OCI-LY7 (cell line): Measurements from ENCODE around the gene GTSE1. TPM values are rescaled to one million over a fixed set of nuclear protein-coding genes. Genes with fewer than 3 reads are reported as not detected.

Experiments used
- BruUV-seq: library from RNA; stranded (reverse); fragments of 400-500 nt; replicated peaks from 2 replicates; lab custom pipeline; 2021; lab: Mats Ljungman, UMichigan
- CTCF ChIA-PET: fragments of 300-600 bp; sonication (Branson Sonifier 250); formaldehyde crosslinking; loops from one replicate; lab custom pipeline; 2022; ENCODE audit warnings: antibody characterized with exemption; ENCODE audit not compliant: unreplicated experiment; lab: Charles Lee
- POLR2A ChIA-PET: fragments of 300-600 bp; sonication (Branson Sonifier 250); formaldehyde crosslinking; loops from one replicate; lab custom pipeline; 2022; ENCODE audit warnings: antibody characterized with exemption; lab: Charles Lee
- DNase-seq: peaks from one replicate; pipeline ENCODE4 v3.0.0-alpha.2; 2015; ENCODE audit warnings: low spot score
- H2AFZ ChIP-seq: fragments of 200-600 bp; sonication (generic), shearing (Covaris generic); 2 replicates; pipeline ENCODE4 v1.6.1; 2014; ENCODE audit warnings: mild to moderate bottlenecking, antibody characterized with exemption, low read length, moderate library complexity
- H3K27ac ChIP-seq: fragments of 200-600 bp; sonication (generic); 2 replicates; pipeline ENCODE4 v1.5.1; 2014; ENCODE audit warnings: mixed run types, low read depth, mild to moderate bottlenecking, moderate library complexity, low read length, inconsistent platforms; ENCODE audit not compliant: poor library complexity, severe bottlenecking
- H3K36me3 ChIP-seq: fragments of 200-600 bp; sonication (generic); 2 replicates; pipeline ENCODE4 v1.6.1; 2014; ENCODE audit warnings: mild to moderate bottlenecking, antibody characterized with exemption, low read length, moderate library complexity, mixed read lengths; ENCODE audit not compliant: insufficient read depth
- H3K4me1 ChIP-seq: fragments of 200-600 bp; sonication (generic); 2 replicates; pipeline ENCODE4 v1.5.1; 2014; ENCODE audit warnings: mild to moderate bottlenecking, low read length; ENCODE audit not compliant: insufficient read depth, poor library complexity, severe bottlenecking
- H3K4me2 ChIP-seq: fragments of 200-600 bp; sonication (generic); 2 replicates; pipeline ENCODE4 v1.6.1; 2014; ENCODE audit warnings: mild to moderate bottlenecking, low read length
- H3K4me3 ChIP-seq: fragments of 200-600 bp; sonication (generic); 2 replicates; pipeline ENCODE4 v1.5.1; 2014; ENCODE audit warnings: mild to moderate bottlenecking, low read depth, low read length; ENCODE audit not compliant: poor library complexity, severe bottlenecking
- H3K79me2 ChIP-seq: fragments of 200-600 bp; sonication (generic); 2 replicates; pipeline ENCODE4 v1.6.1; 2016; ENCODE audit warnings: low read depth, mild to moderate bottlenecking, low read length, moderate library complexity, mixed read lengths; ENCODE audit not compliant: insufficient read depth
- H3K9me2 ChIP-seq: fragments of 200-600 bp; sonication (generic); 2 replicates; pipeline ENCODE4 v1.6.1; 2016; ENCODE audit warnings: mild to moderate bottlenecking, low read length, mixed read lengths; ENCODE audit not compliant: insufficient read depth
- H3K9me3 ChIP-seq: fragments of 200-600 bp; sonication (generic); 2 replicates; pipeline ENCODE4 v1.6.1; 2014; ENCODE audit warnings: mild to moderate bottlenecking, mixed run types, low read length, mixed read lengths
- H4K20me1 ChIP-seq: fragments of 200-600 bp; sonication (generic); 2 replicates; pipeline ENCODE4 v1.6.1; 2014; ENCODE audit warnings: mild to moderate bottlenecking, antibody characterized with exemption, low read length, moderate library complexity, mixed read lengths; ENCODE audit not compliant: insufficient read depth
- CTCF ChIP-seq: fragments of 200-600 bp; sonication (generic); conservative IDR thresholded peaks from 2 replicates; pipeline ENCODE4 v1.5.1; 2014; ENCODE audit warnings: mild to moderate bottlenecking, antibody characterized with exemption, low read length, moderate library complexity, mixed read lengths
- EZH2phosphoT487 ChIP-seq: fragments of 200-600 bp; sonication (generic); IDR thresholded peaks from 2 replicates; pipeline ENCODE4 v1.6.1; 2018; ENCODE audit warnings: low read depth, borderline replicate concordance, mild to moderate bottlenecking, mixed run types, antibody characterized with exemption, low read length, moderate library complexity, mixed read lengths
- intact Hi-C: fragments of 100-400 bp; cut with micrococcal nuclease; formaldehyde crosslinking; loops from one replicate; pipeline ENCODE4 v1.10.0; 2022; ENCODE audit not compliant: unreplicated experiment
- total RNA-seq, 2 experiments: library from RNA; depleted of rRNA in 1 of 2; stranded (reverse); fragments of >200 nt in 1 of 2; shearing (Covaris generic) in 1 of 2; gene quantifications; 2 replicates each; pipeline ENCODE4 v1.2.3, GENCODE V29; 2014 to 2022

The GTSE1 gene
- total RNA-seq, 2 experiments from 2014 or later: 54.7 to 109 TPM

- Histone ChIP-seq H3K79me2 (no peaks in the 10 kb centered on the region), H3K9me2 (no peaks in the 10 kb centered on the region), H3K4me3 (no peak overlapping the region), H2AFZ (no peak overlapping the region), H3K4me2 (no peak overlapping the region), H3K9me3 (no peaks in the 10 kb centered on the region), H3K36me3 (no peaks in the 10 kb centered on the region), H3K4me1 (peaks cover 13% of the 10 kb centered on the region), H3K27ac (no peak overlapping the region), H4K20me1 (no peaks in the 10 kb centered on the region)
- no peak for DNase-seq
- no TSS peak for BruUV-seq
- no peak for TF ChIP-seq EZH2phosphoT487
- TF ChIP-seq CTCF: no peak
- intact Hi-C loops: no loop called here
- CTCF ChIA-PET: interaction anchor here (1.9 kb wide), 1 partner anchor 173 kb away, joined by 7 read pairs; no protein-coding TSS in a partner anchor
- POLR2A ChIA-PET: no interaction called here
Observed at GRCh38 chr22:46368422-46368821, 71.8 kb downstream of the GTSE1 start.

GRCh38 chr22:46368871-46369715 lies 72.4 kb downstream of the GTSE1 start:
- Histone ChIP-seq H3K27ac (no peak overlapping the region), H3K9me3 (no peaks in the 10 kb centered on the region), H3K4me2 (no peak overlapping the region), H2AFZ (no peak overlapping the region), H3K36me3 (no peaks in the 10 kb centered on the region), H3K4me1 (peaks cover 13% of the 10 kb centered on the region), H4K20me1 (no peaks in the 10 kb centered on the region), H3K4me3 (no peak overlapping the region), H3K9me2 (no peaks in the 10 kb centered on the region), H3K79me2 (no peaks in the 10 kb centered on the region)
- TF ChIP-seq CTCF (no peak), EZH2phosphoT487 (no peak)
- intact Hi-C loops: no loop called here
- no TSS peak for BruUV-seq
- DNase-seq: no peak
- ChIA-PET CTCF (no interaction called here), POLR2A (no interaction called here)
